H4 (cell line): ENCODE data around the gene EIF5. TPM values are rescaled to one million over a fixed set of nuclear protein-coding genes. Genes with fewer than 3 reads are reported as not detected.
"Not testable (repeated sequence)": the region's sequence is repeated elsewhere in the genome, so short reads cannot be mapped to it uniquely, and the experiment has no call there.

Experiments used
- DNase-seq: peaks from one replicate; pipeline ENCODE4 v3.0.0-alpha.2; 2015; ENCODE audit warnings: low spot score
- total RNA-seq: library from RNA; depleted of rRNA; stranded (reverse); fragments of >200 nt; shearing (Covaris generic); gene quantifications from 2 replicates; pipeline ENCODE4 v1.2.3, GENCODE V29; 2014

EIF5 gene
- total RNA-seq, 1 experiment from 2014 or later: 145 TPM

DNA sequence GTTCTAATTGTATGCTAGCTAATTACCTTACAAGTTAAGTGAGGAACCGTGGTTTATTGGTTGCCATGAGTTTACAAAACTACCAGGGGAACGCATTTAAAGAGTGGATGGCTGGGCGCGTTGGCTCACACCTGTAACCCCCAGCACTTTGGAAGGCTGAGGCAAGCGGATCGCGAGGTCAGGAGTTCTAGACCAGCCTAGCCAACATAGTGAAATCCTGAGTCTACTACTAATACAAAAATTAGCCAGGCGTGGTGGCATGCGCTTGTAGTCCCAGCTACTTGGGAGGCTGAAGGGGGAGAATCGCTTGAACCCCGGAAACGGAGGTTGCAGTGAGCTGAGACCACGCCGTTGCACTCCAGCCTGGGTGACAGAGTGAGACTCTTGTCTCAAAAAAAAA, 2.2 kb downstream of the EIF5 start:
- DNase-seq: no peak

- no peak for DNase-seq
Measured at GRCh38 chr14:103337794-103338193, 3.8 kb downstream of the EIF5 start.

DNA sequence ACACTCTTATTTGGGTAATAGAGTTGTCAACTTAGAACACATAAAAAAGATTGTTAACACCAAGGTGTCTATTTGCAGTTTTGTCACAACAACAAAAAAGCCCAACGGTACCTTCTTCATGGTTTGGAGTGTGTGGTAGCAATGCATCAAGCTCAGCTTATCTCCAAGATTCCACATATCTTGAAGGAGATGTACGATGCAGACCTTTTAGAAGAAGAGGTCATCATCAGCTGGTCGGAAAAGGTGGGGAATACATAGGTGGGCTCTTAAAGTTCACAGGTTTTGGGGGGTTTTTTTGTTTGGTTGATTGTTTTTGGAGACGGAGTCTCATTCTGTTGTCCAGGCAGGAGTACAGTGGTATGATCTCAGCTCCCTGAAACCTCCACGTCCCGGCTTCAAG, 5.5 kb downstream of the EIF5 start:
- DNase-seq: no peak

DNA sequence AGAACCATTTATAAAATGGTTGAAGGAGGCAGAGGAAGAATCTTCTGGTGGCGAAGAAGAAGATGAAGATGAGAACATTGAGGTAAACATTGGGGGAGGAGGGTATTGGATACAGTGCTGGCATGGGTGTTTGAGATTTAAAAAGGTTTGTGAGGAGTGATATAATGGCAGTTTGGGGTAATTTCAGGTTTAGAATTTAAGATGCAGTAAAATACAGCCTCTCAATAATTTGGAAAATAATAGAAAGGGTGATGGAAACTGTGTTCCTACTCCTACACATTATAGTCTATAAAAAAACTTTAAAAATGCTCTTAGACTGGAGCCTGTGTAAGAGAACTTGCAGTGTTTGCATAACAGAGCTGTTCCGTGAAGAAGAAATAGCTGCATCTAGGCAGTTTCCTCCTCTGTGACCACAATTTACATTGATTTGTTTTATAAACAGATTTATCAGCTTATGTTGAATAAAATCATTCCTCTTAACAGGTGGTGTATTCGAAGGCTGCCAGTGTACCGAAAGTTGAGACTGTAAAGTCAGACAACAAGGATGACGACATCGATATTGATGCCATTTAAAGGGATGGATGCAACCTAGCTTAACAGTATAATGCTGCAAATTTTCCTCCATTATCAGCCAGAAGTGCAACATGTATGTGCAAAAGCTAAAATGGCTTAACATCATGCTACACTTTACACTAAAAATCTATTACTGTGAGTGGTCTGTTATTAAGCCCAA, 6.6 kb downstream of the EIF5 start:
- DNase-seq: no peak

GRCh38 chr14:103341250-103342129, 7.5 kb downstream of the EIF5 start:
- no peak for DNase-seq

DNA sequence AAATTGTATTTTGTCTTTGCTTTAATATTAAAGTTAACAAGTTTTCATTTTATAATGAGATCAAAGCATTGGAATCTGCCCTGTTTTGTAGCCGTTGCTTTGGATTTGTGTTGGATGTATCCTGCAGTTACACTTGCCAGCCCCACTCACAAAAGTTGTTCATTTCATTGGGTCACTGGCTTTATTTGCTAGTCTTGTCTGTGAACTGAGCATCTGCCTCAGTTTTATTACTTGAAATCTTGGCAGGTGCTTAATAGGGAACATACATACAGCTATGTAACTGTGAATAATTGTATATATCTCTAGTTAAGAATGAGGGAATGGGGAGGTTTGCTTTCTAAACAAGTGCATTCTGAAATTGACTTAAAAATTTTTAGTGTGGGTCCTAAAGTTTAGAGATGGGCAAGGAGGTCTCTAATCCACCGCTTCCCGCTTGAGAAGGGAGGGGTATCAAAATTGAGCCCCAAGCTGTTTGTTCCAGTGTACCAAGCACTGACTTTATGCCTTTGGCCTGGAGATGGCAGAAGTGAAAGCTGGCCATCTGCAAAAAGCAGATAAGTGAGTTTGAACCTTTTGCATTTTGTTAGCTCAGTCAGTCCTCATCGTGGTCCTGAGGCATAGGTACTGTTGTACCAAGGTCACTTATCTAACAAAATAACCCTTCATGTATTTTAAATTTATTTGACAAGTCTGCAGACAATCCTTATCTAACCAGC, 9.3 kb downstream of the EIF5 start:
- no peak for DNase-seq

DNA sequence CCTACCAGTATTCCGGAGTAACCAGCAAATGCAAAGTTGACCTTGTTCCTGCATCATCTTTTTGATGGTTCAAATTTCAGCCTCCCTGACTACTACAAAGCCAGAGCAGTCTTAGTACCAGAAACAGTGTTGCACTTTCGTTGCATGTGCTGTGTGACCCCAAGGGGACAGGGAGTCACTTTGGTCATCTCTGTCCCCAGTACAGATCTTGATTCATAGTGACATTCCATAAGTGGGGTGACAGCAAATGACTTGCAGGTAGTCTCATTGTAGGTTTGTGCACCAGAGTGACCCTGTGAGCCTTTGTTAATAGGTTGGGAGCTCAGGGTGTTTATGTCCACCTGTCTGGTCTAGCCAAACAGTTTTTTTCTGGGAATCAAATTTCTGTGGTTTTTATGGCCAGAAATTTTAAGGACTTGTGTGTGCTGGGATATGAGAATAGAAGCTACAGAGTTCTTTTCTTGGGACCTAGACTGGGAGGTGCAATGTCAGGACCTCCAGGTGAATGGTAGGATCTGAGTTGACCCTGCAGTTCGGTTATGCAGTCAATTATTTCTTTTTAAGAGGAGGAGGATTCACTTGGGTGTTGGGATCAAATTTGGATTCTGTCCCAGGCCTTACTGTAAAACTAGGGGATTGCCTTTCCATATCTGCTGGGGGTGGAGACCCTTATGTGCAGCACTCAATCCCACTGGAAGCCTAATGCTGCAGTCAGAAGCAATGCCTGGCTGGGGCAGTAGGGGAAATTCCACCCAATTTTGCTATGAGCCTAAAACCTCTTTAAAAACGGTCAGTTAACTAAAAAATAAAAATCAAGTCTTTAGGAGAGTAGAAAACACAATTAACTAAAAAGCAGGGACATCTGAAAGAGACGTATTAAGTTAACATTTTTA, 10.1 kb downstream of the EIF5 start:
- DNase-seq: no peak

DNA sequence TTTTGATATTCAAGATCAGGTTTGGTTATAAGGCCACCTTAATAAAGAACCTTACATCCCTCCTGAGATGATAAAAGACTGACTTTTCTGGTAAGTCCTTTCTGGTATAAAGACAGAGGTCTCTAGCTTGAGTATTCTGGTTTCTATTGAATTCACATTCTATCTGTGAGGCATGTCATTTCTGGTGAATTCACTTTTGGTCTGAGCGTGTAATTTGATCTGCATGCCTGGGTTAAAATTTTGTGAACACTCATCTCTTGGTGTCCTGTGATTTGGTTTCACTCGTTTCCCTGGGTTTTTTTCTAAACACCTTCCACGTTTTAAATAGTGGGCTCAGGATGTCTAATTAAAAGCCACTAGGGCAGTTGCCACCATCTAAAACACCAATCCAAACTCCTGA, 12.2 kb downstream of the EIF5 start:
- DNase-seq: no peak

DNA sequence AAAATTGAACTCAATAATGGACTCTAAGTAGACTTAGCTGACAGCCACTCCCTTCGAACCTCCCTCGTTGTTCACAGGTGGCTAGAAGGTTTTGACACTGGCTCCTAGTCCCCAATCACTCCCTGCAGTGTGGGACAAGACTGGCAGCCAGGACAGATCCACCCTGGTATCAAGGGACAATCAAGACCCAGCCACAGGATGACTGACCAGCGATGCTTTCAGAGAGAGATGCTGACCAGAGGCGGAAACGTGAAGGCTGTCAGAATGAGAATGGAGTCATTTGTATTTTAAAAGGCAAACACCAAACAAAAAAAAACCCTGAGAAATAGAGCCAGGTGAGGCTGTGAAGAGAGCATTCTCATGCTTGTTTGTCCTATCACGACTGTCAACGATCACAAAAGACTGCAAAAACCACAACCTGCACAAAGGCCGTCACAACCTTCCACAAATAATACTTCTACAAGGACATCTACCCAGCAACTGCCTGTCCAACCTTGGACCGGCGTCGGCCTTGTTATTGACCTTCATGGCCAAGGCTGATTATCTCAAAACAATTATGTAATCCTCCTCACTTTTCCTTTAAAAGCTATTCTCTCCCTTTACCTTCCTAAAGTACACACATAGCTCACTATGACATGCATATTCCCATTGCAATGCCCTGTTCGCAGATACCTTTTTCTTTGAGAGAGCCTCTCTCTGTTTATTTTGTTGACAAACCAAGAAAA, 13.2 kb downstream of the EIF5 start:
- DNase-seq: no peak

- DNase-seq: no peak
Measured at GRCh38 chr14:103348154-103348553, 14.1 kb downstream of the EIF5 start.

DNA sequence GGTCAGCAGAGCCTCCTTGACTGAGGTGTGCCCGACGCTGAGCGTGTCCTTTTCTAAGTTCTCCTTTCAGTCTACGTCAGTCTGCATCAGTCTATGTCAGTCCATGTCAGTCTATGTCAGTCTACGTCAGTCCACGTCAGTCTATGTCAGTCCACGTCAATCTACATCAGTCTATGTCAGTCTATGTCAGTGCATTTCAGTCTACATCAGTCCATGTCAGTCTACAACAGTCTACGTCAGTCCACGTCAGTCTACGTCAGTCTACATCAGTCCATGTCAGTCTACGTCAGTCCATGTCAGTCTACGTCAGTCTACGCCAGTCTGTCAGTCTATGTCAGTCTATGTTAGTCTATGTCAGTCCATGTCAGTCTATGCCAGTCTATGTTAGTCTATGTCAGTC, 15.9 kb downstream of the EIF5 start:
- no peak for DNase-seq

DNA sequence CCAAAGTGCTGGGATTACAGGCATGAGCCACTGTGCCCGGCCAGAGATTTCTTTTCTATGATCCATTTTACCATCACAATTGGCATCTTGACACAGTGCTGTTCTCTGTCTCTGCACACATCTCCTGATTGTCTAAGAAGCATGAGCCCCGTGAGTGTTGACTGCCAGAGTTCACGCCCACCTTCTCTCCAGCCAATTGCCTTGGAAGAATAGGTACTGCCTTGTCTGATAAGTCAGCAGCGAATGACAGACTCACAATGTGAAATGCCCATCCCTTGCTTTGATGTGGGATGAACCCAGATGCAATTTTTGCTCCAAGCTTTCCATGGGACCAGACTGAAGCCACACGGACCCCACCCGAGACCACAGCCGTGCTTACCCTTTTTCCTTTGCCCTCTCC, 19.3 kb downstream of the EIF5 start:
- DNase-seq: no peak

- no peak for DNase-seq
Measured at GRCh38 chr14:103354141-103354540, 20.1 kb downstream of the EIF5 start.

DNA sequence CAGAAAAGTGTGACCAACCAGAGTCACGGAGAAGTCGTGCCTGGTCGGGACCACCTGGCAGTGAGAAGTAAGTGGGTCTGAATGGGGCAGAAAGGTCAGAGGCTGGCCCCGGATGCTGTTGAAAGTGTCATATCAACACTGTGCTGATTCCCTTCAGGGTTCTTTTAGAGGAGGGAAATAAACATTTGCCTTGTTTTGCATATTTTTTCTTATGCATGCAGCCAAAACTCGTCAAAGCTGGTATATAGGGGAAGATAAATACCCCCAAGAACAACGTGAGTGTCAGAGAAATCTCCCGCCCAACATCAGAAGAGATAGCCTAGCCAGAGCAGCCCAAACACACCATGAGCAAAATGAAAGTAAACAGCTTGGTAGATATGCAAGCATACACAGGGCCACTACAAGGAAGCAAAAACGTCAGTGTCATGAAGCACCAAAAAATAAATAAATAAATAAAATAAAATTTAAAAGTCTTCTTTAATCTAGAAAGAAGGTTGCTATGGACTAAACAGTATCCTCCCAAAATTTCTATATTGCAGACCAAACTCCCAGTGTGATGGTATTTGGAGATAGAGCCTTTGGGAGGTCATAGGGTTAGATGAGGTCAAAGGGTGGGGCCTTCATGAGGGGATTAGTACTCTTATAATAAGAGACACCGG, 22.1 kb downstream of the EIF5 start:
- DNase-seq: no peak

DNA sequence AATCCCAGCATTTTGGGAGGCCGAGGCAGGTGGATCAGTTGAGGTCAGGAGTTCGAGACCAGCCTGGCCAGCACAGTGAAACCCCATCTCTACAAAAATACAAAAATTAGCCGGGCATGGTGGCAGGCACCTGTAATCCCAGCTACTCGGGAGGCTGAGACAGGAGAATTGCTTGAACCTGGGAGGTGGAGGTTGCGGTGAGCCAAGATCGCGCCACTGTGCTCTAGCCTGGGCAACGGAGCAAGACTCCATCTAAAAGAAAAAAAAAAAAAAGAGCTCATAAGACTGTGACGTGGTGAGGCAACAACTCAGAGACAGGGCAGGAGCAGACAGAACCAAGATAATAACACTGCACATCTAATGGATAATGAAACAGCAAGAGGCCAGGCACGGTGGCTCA, 23.5 kb downstream of the EIF5 start:
- DNase-seq: not testable (repeated sequence)

- DNase-seq: no peak
Measured at GRCh38 chr14:103360548-103360947, 26.5 kb downstream of the EIF5 start.

DNA sequence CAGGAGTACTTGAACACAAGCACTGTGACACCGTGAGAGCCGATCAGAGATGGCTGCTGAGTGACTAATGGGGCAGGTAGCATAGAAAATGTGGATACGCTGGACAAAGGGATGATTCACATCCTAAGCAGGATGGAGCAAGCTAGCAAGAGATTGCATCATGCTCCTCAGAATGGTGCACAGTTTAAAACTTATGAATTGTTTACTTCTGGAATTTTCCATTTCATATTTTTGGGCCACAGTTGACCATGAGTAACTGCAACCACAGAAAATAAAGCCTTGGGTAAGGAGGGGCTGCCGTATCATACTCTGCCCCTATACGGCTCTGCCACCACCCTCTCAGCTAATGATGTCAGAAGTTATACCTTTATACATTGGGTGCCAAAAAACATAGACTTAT, 27.8 kb downstream of the EIF5 start:
- peak; percentile 53 for DNase-seq

GRCh38 chr14:103362780-103363179, 28.7 kb downstream of the EIF5 start:
- peak; percentile 29 for DNase-seq

DNA sequence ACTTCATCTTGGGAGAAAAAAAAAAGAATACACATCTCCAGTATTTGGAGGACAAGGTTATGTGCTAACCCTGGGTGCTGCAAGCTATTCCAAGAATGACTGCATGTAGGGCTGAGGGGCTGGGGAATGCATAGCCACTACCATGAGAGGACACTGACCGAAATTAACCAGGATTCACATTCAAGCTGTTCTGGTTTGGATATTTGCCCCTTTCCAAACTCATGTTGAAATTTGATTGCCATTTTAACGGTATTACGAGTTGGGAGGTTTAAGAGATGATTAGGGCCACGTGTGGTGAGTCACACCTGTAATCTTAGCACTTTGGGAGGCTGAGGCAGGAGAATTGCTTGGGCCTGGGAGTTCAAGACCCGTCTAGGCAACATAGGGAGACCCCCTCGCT, 32.7 kb downstream of the EIF5 start:
- no peak for DNase-seq

- DNase-seq: no peak
Measured at GRCh38 chr14:103367995-103368394, 34.0 kb downstream of the EIF5 start.
